Hematopoietic multipotent progenitor cell treated with erythropoietin and hydrocortisone succinate and interleukin-3 and kit ligand, for 15 days (in vitro differentiated cells): ENCODE measurements around the gene LY6G6F.

Source experiments
- DNase-seq: peaks from one replicate; pipeline ENCODE4 v3.0.0-alpha.2; 2015; ENCODE audit warnings: low spot score

Gene LY6G6F

DNA sequence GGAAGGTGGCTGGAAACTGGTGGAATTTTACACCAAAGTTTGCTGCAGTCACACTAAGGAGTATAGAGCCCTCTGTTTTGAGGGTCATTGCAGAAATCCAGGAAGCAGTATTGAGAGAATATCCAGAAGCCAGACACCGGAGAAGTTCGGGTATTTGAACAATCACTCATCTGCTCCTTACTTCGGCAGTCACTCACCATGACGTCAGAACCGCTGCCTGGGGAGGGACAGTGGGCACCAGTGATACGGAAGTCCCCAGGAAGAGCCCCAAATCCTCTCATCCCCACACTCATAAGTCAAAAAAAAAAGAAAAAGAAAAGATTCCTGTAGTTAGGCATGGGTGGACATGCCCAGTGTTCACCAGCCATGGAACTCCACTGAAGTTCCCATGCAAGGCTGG, 29.8 kb upstream of the LY6G6F start:
- DNase-seq, result no peak

GRCh38 chr6:31677955-31678354, 28.7 kb upstream of the LY6G6F start:
- DNase-seq, result no peak

DNA sequence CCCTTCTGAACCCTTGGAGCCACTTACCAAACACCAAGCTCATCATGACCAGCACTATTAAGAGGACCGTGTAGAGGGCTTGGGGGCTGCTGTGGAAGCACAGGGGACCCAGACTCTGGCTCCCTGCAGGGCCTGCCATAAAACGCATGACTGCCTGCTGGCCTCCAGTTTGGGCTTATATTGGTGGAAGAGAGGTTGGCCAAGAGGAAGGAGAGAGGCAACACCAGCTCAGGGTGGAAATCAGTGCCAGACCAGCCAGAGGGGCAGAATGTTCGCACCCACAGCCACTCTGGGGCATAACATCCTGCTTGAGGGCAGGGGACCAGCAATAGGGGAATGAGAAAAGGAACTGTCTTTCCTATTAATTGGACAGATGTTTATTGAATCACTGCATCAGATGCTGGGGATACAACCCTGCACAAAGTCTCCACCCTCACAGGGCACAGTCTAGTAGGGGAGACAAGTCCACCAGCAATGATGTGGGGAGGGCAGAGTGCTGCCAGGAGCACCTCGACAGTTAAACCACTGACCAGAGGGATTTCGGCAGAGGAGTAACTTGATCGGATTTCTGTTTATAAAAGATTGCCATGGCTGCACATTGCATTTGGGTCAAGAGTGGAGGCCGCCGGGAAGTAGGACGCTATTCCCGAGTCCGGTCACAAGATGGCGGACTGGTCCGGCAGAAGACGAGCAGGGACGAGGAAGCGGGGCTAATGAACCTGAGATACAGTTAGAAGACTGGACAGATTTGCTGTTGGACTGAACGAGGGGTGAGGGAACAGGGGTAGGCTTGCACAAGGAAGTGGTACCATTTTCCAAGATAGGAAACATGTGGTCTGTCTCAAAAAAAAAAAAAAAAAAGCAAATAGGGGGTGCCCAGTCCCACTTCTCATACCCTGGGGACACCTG, 26.2 kb upstream of the LY6G6F start, which contains the start of gene LY6G5C:
Gene LY6G5C, minus strand, starts transcription at position 842 of the 909 bp plus-strand sequence. Its CDS starts 694 bp downstream, at position 148.
- DNase-seq, result peak; percentile 76

GRCh38 chr6:31681135-31681671, 25.5 kb upstream of the LY6G6F start:
- DNase-seq, result no peak

GRCh38 chr6:31683591-31683990, 23.1 kb upstream of the LY6G6F start:
- no peak for DNase-seq

DNA sequence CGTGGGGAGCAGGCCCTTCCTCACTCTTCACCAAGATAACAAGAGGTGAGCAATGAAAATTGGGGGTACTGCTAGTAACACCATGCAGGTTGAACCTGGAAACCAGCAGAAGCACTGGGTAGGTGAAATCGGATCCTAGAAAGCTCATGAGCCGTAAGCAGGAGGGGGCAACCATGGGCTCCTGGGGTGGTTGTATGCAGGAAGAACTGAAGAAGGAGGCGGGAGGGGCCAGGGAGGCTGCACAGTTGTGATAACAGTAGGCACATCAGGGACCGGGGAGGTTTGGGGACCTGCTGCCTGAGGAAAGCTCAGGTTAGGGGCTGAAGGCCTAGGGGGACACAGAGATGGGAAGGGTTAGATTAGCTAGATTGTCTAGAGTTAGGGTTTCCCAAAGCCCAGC, 20.2 kb upstream of the LY6G6F start:
- DNase-seq, result peak; percentile 58

GRCh38 chr6:31687321-31687720, 19.3 kb upstream of the LY6G6F start:
- DNase-seq, result no peak

- no peak for DNase-seq
These were observed 18.6 kb upstream of the LY6G6F start for GRCh38 chr6:31687860-31688693.

DNA sequence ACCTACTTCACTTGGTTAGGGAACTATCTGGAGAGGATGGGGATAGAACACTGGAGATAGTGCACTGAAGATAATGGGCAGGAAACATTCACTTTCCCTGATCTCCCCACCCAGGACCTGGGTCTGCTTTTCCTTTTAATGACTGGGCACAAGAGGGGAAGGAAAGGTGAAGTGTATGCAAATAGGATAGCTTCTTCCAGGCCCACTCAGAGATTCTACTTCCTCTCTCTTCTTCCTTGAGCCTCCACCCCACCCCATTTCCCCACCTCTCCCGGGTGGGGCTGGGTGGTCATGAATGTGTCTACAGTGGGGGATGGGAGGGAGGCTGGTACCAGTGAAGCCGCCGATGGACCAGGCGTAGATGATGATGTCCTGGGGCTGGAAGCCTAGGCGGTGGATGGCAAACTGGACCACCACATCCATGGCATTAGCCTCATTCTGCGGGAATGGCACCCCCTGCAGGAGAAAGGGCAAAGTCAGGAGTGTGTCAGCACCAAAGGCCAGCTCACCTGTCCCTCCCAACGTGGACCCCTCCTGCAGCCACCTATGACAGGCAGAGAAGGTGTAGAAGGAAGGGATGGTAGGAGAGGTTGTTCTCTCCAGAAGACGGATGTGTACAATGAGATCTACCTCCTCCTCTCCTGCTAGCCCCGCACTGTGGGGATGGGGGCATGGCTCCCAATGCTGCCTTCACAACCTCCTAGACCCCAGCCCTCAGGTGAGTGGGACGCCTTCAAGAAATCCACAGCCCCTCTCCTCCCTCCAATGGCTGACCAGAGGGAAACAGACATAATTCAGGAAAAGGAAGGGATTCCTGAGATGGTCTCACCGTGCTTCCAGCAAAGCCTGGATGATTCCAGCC, 17.2 kb upstream of the LY6G6F start:
- DNase-seq, result no peak

- peak; percentile 31 for DNase-seq
These were observed 16.2 kb upstream of the LY6G6F start for GRCh38 chr6:31690231-31691077.

DNA sequence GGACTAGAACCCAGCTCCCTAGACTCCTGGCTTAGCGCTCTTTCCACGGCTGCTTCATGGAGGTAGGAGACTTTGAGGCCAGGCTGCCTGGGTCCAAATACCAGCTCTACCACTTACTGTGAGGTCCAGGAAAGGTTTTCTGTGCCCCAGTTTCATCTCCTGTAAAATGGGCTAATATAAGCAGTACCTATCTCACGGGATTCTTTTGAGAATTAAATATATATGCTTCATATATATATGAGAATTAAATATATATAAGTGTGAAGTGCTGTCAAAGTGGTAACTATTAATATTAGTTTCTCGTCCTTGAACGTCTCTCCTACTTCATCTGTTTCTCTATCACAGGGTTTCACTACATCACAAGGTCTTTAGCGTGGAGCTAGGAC, 15.6 kb upstream of the LY6G6F start:
- no peak for DNase-seq

GRCh38 chr6:31691564-31692108, 15.0 kb upstream of the LY6G6F start:
- DNase-seq, result no peak

GRCh38 chr6:31692353-31692752, 14.3 kb upstream of the LY6G6F start:
- DNase-seq, result no peak

DNA sequence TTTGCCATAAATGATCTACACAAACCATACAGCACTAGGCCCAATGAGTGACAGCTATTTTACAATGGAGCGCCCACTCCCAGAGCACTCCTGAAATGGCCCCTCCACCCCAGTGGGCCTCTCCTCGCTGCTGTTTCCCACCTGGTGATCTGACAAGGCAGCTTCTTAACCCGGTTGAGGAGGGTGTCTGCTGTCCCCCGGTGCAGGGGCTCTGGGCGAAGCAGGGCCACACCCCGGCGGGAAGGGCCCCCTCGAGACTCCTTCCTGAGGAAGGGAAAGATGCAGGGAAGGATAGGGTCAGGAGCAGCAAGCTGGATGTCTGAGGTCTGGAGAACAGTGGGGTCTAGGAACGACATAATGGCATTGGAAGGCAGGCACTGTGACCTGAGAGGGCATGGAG, 13.8 kb upstream of the LY6G6F start:
- DNase-seq, result no peak

DNA sequence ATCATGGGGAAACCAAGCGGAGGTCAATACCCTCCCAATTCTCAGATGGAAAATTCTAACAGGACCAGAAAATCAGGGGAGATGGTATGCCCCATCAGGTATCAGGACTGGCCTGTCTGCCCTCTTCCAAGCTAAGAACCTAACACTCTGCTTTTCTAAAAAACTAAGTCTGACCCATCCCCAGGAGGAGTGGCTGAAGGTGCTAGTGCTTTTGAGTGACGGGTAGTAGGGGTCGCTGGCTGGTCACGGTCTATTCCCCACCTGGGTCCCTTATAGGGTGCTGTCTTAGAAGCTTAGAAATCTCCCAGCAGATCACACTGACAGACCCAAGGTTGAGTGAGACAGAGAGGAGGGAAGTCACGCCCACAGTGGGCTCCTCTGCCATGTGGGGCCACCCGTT, 13.1 kb upstream of the LY6G6F start:
- no peak for DNase-seq

GRCh38 chr6:31697555-31697954, 9.1 kb upstream of the LY6G6F start:
- no peak for DNase-seq

DNA sequence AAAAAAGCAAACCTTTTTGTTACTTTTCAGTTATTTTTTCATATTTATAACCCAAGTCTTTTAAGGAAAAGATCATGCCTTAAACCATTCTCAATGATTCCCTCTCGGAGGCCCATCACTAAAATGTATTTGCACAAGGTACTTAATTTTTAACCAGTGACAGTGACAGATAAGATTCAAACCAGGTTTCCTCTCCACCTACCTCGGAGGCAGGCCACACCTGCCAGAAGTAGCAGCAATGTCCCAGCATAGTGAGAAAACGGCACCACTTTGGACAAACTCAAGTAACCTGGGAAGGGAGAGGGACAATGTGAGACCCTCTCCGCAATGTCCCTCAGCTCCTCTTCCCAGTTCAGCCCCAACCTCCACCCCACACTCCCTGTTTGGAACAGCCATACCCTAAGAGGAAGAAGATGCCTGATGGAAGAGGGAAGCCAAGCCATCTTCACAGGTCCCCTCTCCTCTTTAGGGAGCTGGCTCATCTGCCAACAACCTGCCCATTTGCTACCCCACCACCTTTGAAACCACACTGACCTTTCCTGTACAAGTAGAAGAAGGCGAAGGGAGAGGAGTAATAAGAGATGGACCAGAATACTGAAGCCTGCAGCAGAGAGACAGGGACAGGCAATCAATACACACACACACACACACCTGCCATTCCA, 5.8 kb upstream of the LY6G6F start:
- DNase-seq, result no peak

- peak; percentile 74 for DNase-seq
These were observed 4.8 kb upstream of the LY6G6F start for GRCh38 chr6:31701666-31702404.

DNA sequence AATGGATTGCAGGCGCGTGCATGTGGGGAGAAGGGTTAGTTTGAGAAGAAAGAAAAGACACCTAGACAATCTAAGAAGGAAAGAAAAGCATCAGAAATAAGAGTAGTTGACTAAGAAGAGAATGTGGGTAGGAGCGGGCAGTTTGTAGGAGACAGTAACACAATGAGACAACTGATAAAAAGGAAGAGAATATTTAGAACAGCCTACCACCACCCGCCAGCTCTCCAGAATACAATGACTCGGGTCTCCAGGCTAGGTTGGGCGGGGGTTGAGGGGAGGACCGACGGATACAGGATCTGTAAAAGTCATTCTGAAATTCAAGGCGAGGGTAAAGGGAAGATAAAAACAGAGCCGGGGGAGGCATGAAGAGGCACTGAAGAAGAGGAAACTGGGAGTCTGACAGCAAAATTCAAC, 4.3 kb upstream of the LY6G6F start:
- no peak for DNase-seq
